Transverse colon (tissue), 4 donors: Measurements from ENCODE around the gene LARP1. TPM values are rescaled to one million over a fixed set of nuclear protein-coding genes. Genes with fewer than 3 reads are reported as not detected.
A peak's percentile ranks its signal among the peaks of the same experiment; 100 is the strongest.

Source experiments
- DNase-seq: peaks from one replicate; pipeline ENCODE4 v3.0.0-alpha.2; 2019
- H3K27ac ChIP-seq, 4 donors: fragments of 200-600 bp; sonication (generic); 2 replicates each; pipeline ENCODE4 v1.5.1; 2016 to 2018; ENCODE audit warnings: inconsistent platforms in 4 of 4
- H3K27me3 ChIP-seq: fragments of 200-600 bp; sonication (generic); 2 replicates; pipeline ENCODE4 v1.5.1; 2017; ENCODE audit warnings: inconsistent platforms
- H3K36me3 ChIP-seq, 4 donors: fragments of 200-600 bp; sonication (generic); 2 replicates each; pipeline ENCODE4 v1.5.1; 2017 to 2019; ENCODE audit warnings: inconsistent platforms in 4 of 4
- H3K4me1 ChIP-seq, 4 donors: fragments of 200-600 bp; sonication (generic); 2 replicates each; pipeline ENCODE4 v1.5.1; 2017 to 2020; ENCODE audit warnings: inconsistent platforms in 4 of 4
- H3K4me3 ChIP-seq, 4 donors: fragments of 200-600 bp; sonication (generic); 1 replicate in 1 of 4; 2 replicates in 3 of 4; pipeline versions ENCODE4 v1.5.1 to v1.6.1; 2017 to 2019; ENCODE audit warnings: inconsistent platforms in 4 of 4
- H3K9me3 ChIP-seq, 2 donors: fragments of 200-600 bp; sonication (generic); 2 replicates each; pipeline ENCODE4 v1.5.1; 2017 to 2019; ENCODE audit warnings: inconsistent platforms in 2 of 2
- CTCF ChIP-seq, 5 experiments: fragments of 200-600 bp in 3 of 5; fragments of 450-650 bp in 2 of 5; sonication (generic) in 3 of 5; IDR thresholded peaks; 1 replicate in 2 of 5; 2 replicates in 3 of 5; pipeline ENCODE4 v1.5.1; 2016 to 2017; ENCODE audit warnings: antibody characterized with exemption in 5 of 5, inconsistent platforms in 3 of 5, mild to moderate bottlenecking in 2 of 5, moderate library complexity in 1 of 5
- EP300 ChIP-seq: sonication (generic); formaldehyde crosslinking; IDR thresholded peaks from one replicate; pipeline ENCODE4 v1.6.1; 2017; ENCODE audit warnings: antibody characterized with exemption, low read depth
- POLR2A ChIP-seq: fragments of 450-650 bp; IDR thresholded peaks from one replicate; pipeline ENCODE4 v1.6.1; 2016; ENCODE audit warnings: antibody characterized with exemption, mild to moderate bottlenecking, moderate library complexity
- POLR2AphosphoS5 ChIP-seq, 3 donors: sonication (generic); formaldehyde crosslinking; IDR thresholded peaks; one replicate each; pipeline ENCODE4 v1.6.1; 2016; ENCODE audit warnings: antibody characterized with exemption in 3 of 3
- WGBS, 2 donors: methylation state at CpG; one replicate each; pipeline ENCODE4 v1.1.5; 2018; ENCODE audit warnings: low coverage in 1 of 2; 5-methylcytosine and 5-hydroxymethylcytosine counted together
- in situ Hi-C, 4 donors: fragments of 200-750 bp; cut with MboI; loops; one replicate each; pipeline versions ENCODE4 v1.15.0 to v1.15.1; 2017; ENCODE audit warnings: low sequenced_read_pairs in 3 of 4, low pct_ligation_motif_present in 1 of 4, low pct_unique_long_range_greater_than_20kb in 1 of 4
- intact Hi-C: fragments of 100-400 bp; cut with DNase I; formaldehyde crosslinking; loops from one replicate; pipeline ENCODE4 v1.15.1; 2023; ENCODE audit warnings: low total_unique reads
- total RNA-seq, 4 donors: library from RNA; depleted of rRNA; stranded (reverse); fragments of >200 nt; gene quantifications; one replicate each; pipeline ENCODE4 v1.1.0, GENCODE V29; 2016

Gene LARP1
- total RNA-seq, 4 donors from 2014 or later, result 63.6 to 171 (median 105) TPM

- no peak overlapping the region for H3K27ac ChIP-seq
- H3K36me3 ChIP-seq, result no peaks in the 10 kb centered on the region
- DNase-seq, result no peak
- 90% methylated on average over 4 of the region's 4 CpGs; no CpG with 5 or more reads in 1 of the 2 donors for WGBS, 2 donors
- no peaks in the 10 kb centered on the region for H3K27me3 ChIP-seq
- in situ Hi-C loops (no loop called here), intact Hi-C loops (no loop called here)
- H3K4me3 ChIP-seq, result no peak overlapping the region
- TF ChIP-seq EP300 (no peak), CTCF (IDR thresholded peaks at IDR 0.05) (no peak), POLR2A (no peak), POLR2AphosphoS5 (IDR thresholded peaks at IDR 0.05) (no peak)
- H3K9me3 ChIP-seq, result no peaks in the 10 kb centered on the region
- peaks cover 19 to 60% (median 31%) of the 10 kb centered on the region in 4 donors for H3K4me1 ChIP-seq
These were observed 23.9 kb downstream of the LARP1 start for GRCh38 chr5:154779105-154779504.

- H3K4me3 ChIP-seq, result no peak overlapping the region
- no peaks in the 10 kb centered on the region for H3K36me3 ChIP-seq
- H3K4me1 ChIP-seq, result peaks cover 21 to 70% (median 30%) of the 10 kb centered on the region in 4 donors
- WGBS, 2 donors, result 83% methylated on average over 1 of the region's 1 CpG; no CpG with 5 or more reads in 1 of the 2 donors
- H3K27me3 ChIP-seq, result no peaks in the 10 kb centered on the region
- no peak for DNase-seq
- intact Hi-C loops (no loop called here), in situ Hi-C loops (no loop called here)
- TF ChIP-seq POLR2A (no peak), CTCF (IDR thresholded peaks at IDR 0.05) (no peak), POLR2AphosphoS5 (IDR thresholded peaks at IDR 0.05) (no peak), EP300 (no peak)
- no peak overlapping the region for H3K27ac ChIP-seq
- no peaks in the 10 kb centered on the region for H3K9me3 ChIP-seq
These were observed 25.0 kb downstream of the LARP1 start for GRCh38 chr5:154780128-154780527.

GRCh38 chr5:154782326-154782725 lies 27.1 kb downstream of the LARP1 start:
- peak; percentile 51 for DNase-seq
- Histone ChIP-seq H3K4me1 (peaks cover 23 to 74% (median 31%) of the 10 kb centered on the region in 4 donors), H3K36me3 (no peaks in the 10 kb centered on the region), H3K9me3 (no peaks in the 10 kb centered on the region), H3K4me3 (no peak overlapping the region), H3K27me3 (no peaks in the 10 kb centered on the region), H3K27ac (peak overlapping the region in 1 of 4 donors; percentile 11)
- WGBS, 2 donors, result 62 to 88% methylated on average over 1 to 4 of the region's 4 CpGs
- TF ChIP-seq POLR2A, result no peak
- no peak for TF ChIP-seq EP300
- in situ Hi-C loops, result no loop called here
- intact Hi-C loops, result no loop called here

- Histone ChIP-seq H3K36me3 (no peaks in the 10 kb centered on the region), H3K27me3 (no peaks in the 10 kb centered on the region), H3K27ac (peak overlapping the region in 2 of 4 donors; percentile 11 to 21), H3K4me3 (no peak overlapping the region), H3K9me3 (no peaks in the 10 kb centered on the region), H3K4me1 (peaks cover 28 to 81% (median 33%) of the 10 kb centered on the region in 4 donors)
- intact Hi-C loops, result no loop called here
- DNase-seq, result no peak
- in situ Hi-C loops, result no loop called here
- no peak for TF ChIP-seq POLR2AphosphoS5 (IDR thresholded peaks at IDR 0.05)
- no peak for TF ChIP-seq EP300
- no peak for TF ChIP-seq CTCF (IDR thresholded peaks at IDR 0.05)
- TF ChIP-seq POLR2A, result no peak
- 20% methylated on average over 1 of the region's 1 CpG; no CpG with 5 or more reads in 1 of the 2 donors for WGBS, 2 donors
These were observed 27.8 kb downstream of the LARP1 start for GRCh38 chr5:154782812-154783592.
